Measurements from ENCODE around the gene C12orf42.
"Not testable (repeated sequence)": the region's sequence is repeated elsewhere in the genome, so short reads cannot be mapped to it uniquely, and the experiment has no call there.

GRCh38 chr12:103434165-103435105 lies 61.3 kb downstream of the C12orf42 start:
- not testable (repeated sequence) for TF ChIP-seq CHD2 (IDR thresholded peaks at IDR 0.05; ENCODE audit: borderline replicate concordance, low read depth, low read length); E4F1 (IDR thresholded peaks at IDR 0.05; ENCODE audit: borderline replicate concordance, partially characterized antibody); POLR2A (IDR thresholded peaks at IDR 0.05; ENCODE audit: low read depth, low read length); CTCF (IDR thresholded peaks at IDR 0.05 in 2 of 3, conservative IDR thresholded peaks at IDR 0.05 in 1 of 3; ENCODE audit: control insufficient read depth in 2 of 3, extremely low read depth in 1 of 3, insufficient read depth in 1 of 3, low read depth in 3 of 3, low read length in 3 of 3); MYC (IDR thresholded peaks at IDR 0.05; ENCODE audit: insufficient read depth, insufficient read length, insufficient replicate concordance, low read length, severe bottlenecking); JUND (IDR thresholded peaks at IDR 0.05; ENCODE audit: low read depth, low read length); RAD21 (IDR thresholded peaks at IDR 0.05; ENCODE audit: insufficient read depth, low read depth, low read length); SREBF1 (IDR thresholded peaks at IDR 0.05; ENCODE audit: low read length); SKIL (IDR thresholded peaks at IDR 0.05; ENCODE audit: low read depth, poor library complexity, severe bottlenecking)
- TF ChIP-seq, protein P1, sequence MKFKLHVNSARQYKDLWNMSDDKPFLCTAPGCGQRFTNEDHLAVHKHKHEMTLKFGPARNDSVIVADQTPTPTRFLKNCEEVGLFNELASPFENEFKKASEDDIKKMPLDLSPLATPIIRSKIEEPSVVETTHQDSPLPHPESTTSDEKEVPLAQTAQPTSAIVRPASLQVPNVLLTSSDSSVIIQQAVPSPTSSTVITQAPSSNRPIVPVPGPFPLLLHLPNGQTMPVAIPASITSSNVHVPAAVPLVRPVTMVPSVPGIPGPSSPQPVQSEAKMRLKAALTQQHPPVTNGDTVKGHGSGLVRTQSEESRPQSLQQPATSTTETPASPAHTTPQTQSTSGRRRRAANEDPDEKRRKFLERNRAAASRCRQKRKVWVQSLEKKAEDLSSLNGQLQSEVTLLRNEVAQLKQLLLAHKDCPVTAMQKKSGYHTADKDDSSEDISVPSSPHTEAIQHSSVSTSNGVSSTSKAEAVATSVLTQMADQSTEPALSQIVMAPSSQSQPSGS (IDR thresholded peaks at IDR 0.05; ENCODE audit: low read length), result not testable (repeated sequence)

Measured in GM12878 (cell line).